Natural killer cell treated with Interleukin-12 subunit alpha and Interleukin-12 subunit beta and Interleukin-15 and Interleukin-18, amount 100 ng/mL, for 72 hours (primary cell): Measurements from ENCODE around the gene ZFP14. TPM values are rescaled to one million over a fixed set of nuclear protein-coding genes. Genes with fewer than 3 reads are reported as not detected.
"Not testable (repeated sequence)": the region's sequence is repeated elsewhere in the genome, so short reads cannot be mapped to it uniquely, and the experiment has no call there.

Experiments
- ATAC-seq, 2 donors: fragments of 150-1000 bp; cut with Tn5 transposase in 1 of 2; sonication (Bioruptor Pico), chemical (Tn5 transposase) in 1 of 2; 2 replicates each; pipeline ENCODE4 v1.10.0; 2021
- DNase-seq: peaks from one replicate; pipeline ENCODE4 v3.0.0; 2022; ENCODE audit warnings: low spot score
- H3K27ac Mint-ChIP-seq, 2 donors: 1 replicate in 1 of 2; 2 replicates in 1 of 2; pipeline ENCODE4 v1.8.0; 2022; ENCODE audit warnings: mixed read lengths in 2 of 2, mild to moderate bottlenecking in 1 of 2, moderate library complexity in 1 of 2
- H3K27me3 Mint-ChIP-seq, 2 donors: 1 replicate in 1 of 2; 2 replicates in 1 of 2; pipeline ENCODE4 v1.8.0; 2022; ENCODE audit warnings: mixed read lengths in 2 of 2
- H3K36me3 Mint-ChIP-seq: one replicate; pipeline ENCODE4 v1.8.0; 2022; ENCODE audit warnings: mixed read lengths
- H3K4me1 Mint-ChIP-seq, 2 donors: 1 replicate in 1 of 2; 2 replicates in 1 of 2; pipeline ENCODE4 v1.8.0; 2022; ENCODE audit warnings: low read depth in 2 of 2, mixed read lengths in 2 of 2, mild to moderate bottlenecking in 1 of 2
- H3K4me3 Mint-ChIP-seq: one replicate; pipeline ENCODE4 v1.8.0; 2022; ENCODE audit warnings: mixed read lengths
- H3K9me3 Mint-ChIP-seq: 2 replicates; pipeline ENCODE4 v1.8.0; 2022; ENCODE audit warnings: mixed read lengths
- total RNA-seq, 2 donors: library from RNA; stranded (reverse); gene quantifications; one replicate each; pipeline ENCODE4 v1.2.3, GENCODE V29; 2022

ZFP14 gene
- total RNA-seq, 2 donors from 2014 or later = 2.3 to 5.1 TPM

DNA sequence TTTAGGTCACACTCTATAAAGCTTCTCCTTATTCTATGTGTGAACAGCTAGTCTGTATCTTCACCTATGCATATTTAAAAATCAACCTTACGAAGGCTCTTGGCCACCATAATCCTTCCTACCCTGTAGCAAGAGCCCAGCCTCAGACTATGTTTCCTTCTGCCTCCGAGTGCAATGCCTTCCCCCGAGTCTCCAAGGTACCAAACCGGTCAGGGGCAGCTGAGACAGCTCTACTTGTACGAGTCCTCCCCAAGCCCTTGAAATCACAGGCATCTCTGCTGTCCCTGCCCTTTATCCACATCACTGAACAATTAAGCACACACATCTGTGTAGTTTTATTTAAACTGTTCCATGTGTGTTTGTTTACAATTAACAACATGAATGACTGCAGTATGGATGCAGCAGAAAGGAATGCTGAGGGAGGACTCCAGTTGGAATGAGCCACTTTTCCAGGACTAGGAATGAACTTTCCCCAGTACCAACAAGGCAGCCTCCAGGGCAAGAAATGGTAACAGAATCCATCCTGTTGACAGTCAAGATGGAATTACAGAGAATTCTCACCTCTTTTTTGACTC is 68.5 kb downstream of the ZFP14 start:
- H3K4me1 Mint-ChIP-seq, H3K9me3 Mint-ChIP-seq, H3K4me3 Mint-ChIP-seq, DNase-seq, ATAC-seq, H3K27ac Mint-ChIP-seq, H3K36me3 Mint-ChIP-seq, H3K27me3 Mint-ChIP-seq: not testable (repeated sequence)

DNA sequence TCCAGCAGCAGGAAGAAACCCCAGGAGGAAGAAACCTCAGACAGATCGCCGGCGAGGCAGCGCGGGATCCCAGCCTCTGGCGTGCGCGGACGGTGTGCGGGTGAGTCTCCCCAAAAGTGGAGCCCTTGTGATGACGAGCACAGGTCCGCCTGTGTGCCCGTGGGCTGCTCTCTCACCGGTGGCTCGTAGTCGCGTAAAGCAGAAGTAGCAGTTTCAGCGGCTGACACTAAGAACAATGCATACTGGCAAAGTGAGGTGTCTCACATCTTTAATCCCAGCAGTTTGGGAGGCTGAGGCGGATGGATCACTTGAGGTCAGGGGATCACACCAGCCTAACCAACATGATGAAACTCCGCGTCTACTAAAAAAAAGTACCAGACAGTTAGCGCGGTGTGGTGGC is 69.2 kb downstream of the ZFP14 start:
- not testable (repeated sequence) for ATAC-seq

DNA sequence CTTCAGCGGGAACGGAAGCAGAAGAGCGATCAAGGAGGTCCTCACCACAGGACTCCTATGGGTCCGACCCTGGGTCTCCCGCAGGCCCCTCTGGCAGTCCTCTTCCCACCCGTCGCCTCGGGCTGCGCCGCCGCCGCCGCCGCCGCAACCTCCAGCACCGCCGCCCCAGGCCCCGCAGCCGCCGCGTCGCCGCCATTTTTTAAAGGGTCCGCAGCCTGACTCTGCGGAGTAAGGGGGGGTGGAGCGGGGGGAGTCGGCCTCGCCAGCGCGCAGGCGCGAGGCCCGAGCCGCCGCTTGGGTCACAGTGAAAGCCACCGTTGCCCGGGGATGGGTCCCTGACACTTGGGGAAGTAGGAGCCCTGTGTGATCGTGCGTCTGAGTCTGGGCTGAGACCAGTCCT is 69.7 kb downstream of the ZFP14 start:
- H3K4me1 Mint-ChIP-seq, H3K36me3 Mint-ChIP-seq, H3K9me3 Mint-ChIP-seq, H3K27ac Mint-ChIP-seq, DNase-seq, H3K27me3 Mint-ChIP-seq, ATAC-seq, H3K4me3 Mint-ChIP-seq: not testable (repeated sequence)

More for the DNA sequence above, 69.2 kb downstream of the ZFP14 start:
- DNase-seq, H3K4me3 Mint-ChIP-seq, H3K27ac Mint-ChIP-seq, H3K27me3 Mint-ChIP-seq, H3K9me3 Mint-ChIP-seq, H3K4me1 Mint-ChIP-seq, H3K36me3 Mint-ChIP-seq: not testable (repeated sequence)

DNA sequence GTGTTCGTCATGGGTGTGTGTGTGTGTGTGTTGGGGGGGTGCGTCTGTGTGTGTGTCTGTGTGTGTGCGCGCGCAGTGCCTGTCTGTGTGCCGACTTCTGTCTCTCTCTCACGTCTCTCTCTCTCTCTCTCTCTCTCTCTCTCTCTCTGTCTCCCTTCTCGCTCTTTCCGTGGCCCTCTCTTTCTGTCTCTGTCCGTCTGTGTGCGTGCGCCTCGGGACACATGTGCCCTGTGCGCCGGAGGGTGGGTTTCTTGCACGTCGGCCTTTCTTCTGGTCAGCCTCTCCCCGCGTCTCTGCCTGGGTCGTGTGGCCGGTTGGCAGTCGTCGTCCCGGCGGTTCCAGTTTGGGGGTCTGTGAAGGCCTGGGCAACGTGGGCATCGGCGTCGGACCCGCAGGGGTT is 86.7 kb downstream of the ZFP14 start:
- not testable (repeated sequence) for H3K4me3 Mint-ChIP-seq, ATAC-seq, H3K36me3 Mint-ChIP-seq, H3K9me3 Mint-ChIP-seq, H3K4me1 Mint-ChIP-seq, DNase-seq, H3K27me3 Mint-ChIP-seq, H3K27ac Mint-ChIP-seq

Other genes with a start within 250 kb of the ZFP14 start
- gene CAPNS1, start 239.1 kb downstream of the ZFP14 start, total RNA-seq = 100 to 1,000 TPM; 175 to 437 TPM
- gene COX7A1, start 226.8 kb downstream of the ZFP14 start, total RNA-seq = not detected
- gene ZNF565, start 164.5 kb downstream of the ZFP14 start, total RNA-seq = 1 to 10 TPM; 3.2 to 4.3 TPM
- 10 to 100 TPM; 72.4 to 72.8 TPM for gene ZNF146, start 164.1 kb downstream of the ZFP14 start, total RNA-seq
- 1 to 10 TPM; 3.3 to 5.8 TPM for gene ZFP82, start 39.4 kb upstream of the ZFP14 start, total RNA-seq
- 1 to 10 TPM; 7.3 to 8.3 TPM for gene ZNF566, start 110.4 kb upstream of the ZFP14 start, total RNA-seq
- 1 to 10 TPM; 6.0 to 7.1 TPM for gene ZNF260, start 149.1 kb upstream of the ZFP14 start, total RNA-seq
- 10 to 100 TPM; 11.0 to 14.6 TPM for gene ZNF529, start 194.1 kb upstream of the ZFP14 start, total RNA-seq
- 1 to 10 TPM; 3.0 to 3.9 TPM for gene ZNF382, start 226.1 kb upstream of the ZFP14 start, total RNA-seq